Motor neuron (in vitro differentiated cells): ENCODE measurements around the gene UST. TPM values are rescaled to one million over a fixed set of nuclear protein-coding genes. Genes with fewer than 3 reads are reported as not detected.

Experiments used
- ATAC-seq, 8 experiments: fragments of 200-7000 bp; cut with Tn5 transposase; replicated peaks in 6 of 8; 2 replicates each; pipeline ENCODE4 v1.8.0; 2021; ENCODE audit warnings: mild to moderate bottlenecking in 8 of 8, moderate library complexity in 8 of 8
- H3K27ac ChIP-seq, 2 donors: fragments of 250-450 bp; sonication (Bioruptor Pico); 2 replicates each; pipeline ENCODE4 v1.9.0; 2021; ENCODE audit warnings: antibody characterized with exemption in 2 of 2, mild to moderate bottlenecking in 2 of 2, moderate library complexity in 1 of 2
- H3K4me1 ChIP-seq, 2 donors: fragments of 250-450 bp; sonication (Bioruptor Pico); replicated peaks in 1 of 2; 2 replicates each; pipeline ENCODE4 v1.6.1; 2021; ENCODE audit warnings: antibody characterized with exemption in 2 of 2, mild to moderate bottlenecking in 2 of 2, moderate library complexity in 1 of 2
- H3K4me3 ChIP-seq, 5 donors: fragments of 250-450 bp; sonication (Bioruptor Pico); 2 replicates each; pipeline ENCODE4 v1.9.0; 2021; ENCODE audit warnings: antibody characterized with exemption in 5 of 5, mild to moderate bottlenecking in 5 of 5, moderate library complexity in 4 of 5
- WGBS, 10 experiments: fragments of 450-650 bp; shearing (Covaris generic); methylation state at CpG; one replicate each; pipeline ENCODE4 v1.0.0; 2022; 5-methylcytosine and 5-hydroxymethylcytosine counted together
- in situ Hi-C, 9 experiments: fragments of 400-800 bp; cut with MboI; loops; one replicate each; pipeline ENCODE4 v1.15.0; 2021; ENCODE audit warnings: low sequenced_read_pairs in 9 of 9, low pct_unique_long_range_greater_than_20kb in 2 of 9; ENCODE audit not compliant: unreplicated experiment in 9 of 9
- total RNA-seq, 8 experiments: library from RNA; unstranded; fragments of 300-600 nt; gene quantifications; 2 replicates each; pipeline versions ENCODE4 v1.2.3 to v1.2.4, GENCODE V29; 2022

UST gene
- total RNA-seq, 8 experiments from 2014 or later: 5.2 to 22.9 (median 7.8) TPM

GRCh38 chr6:148980234-148980633 lies 233.4 kb downstream of the UST start:
- 35 to 100% (median 80%) methylated on average over 1 to 3 of the region's 3 CpGs; no CpG with 5 or more reads in 1 of the 10 experiments for WGBS, 10 experiments
- in situ Hi-C loops: no loop called here
- Histone ChIP-seq H3K4me3 (no peak overlapping the region), H3K27ac (no peak overlapping the region), H3K4me1 (no peaks in the 10 kb centered on the region)
- ATAC-seq: no peak

- no peak overlapping the region for H3K27ac ChIP-seq
- WGBS, 10 experiments: 0 to 94% (median 73%) methylated on average over 1 to 3 of the region's 3 CpGs; no CpG with 5 or more reads in 1 of the 10 experiments
- H3K4me3 ChIP-seq: no peak overlapping the region
- no peaks in the 10 kb centered on the region for H3K4me1 ChIP-seq
- ATAC-seq: peak in 3 of 8 experiments; percentile 13 to 80 (median 58)
- in situ Hi-C loops: no loop called here
These were observed 234.7 kb downstream of the UST start for GRCh38 chr6:148981515-148981914.

GRCh38 chr6:148983101-148983761 lies 236.4 kb downstream of the UST start:
- Histone ChIP-seq H3K4me1 (no peaks in the 10 kb centered on the region), H3K27ac (no peak overlapping the region), H3K4me3 (no peak overlapping the region)
- in situ Hi-C loops: no loop called here
- ATAC-seq: no peak
- WGBS, 10 experiments: 71 to 95% (median 88%) methylated on average over 5 to 9 of the region's 9 CpGs

GRCh38 chr6:148983966-148984365 lies 237.1 kb downstream of the UST start:
- peak in 3 of 8 experiments; percentile 22 to 82 (median 43) for ATAC-seq
- no peak overlapping the region for H3K27ac ChIP-seq
- H3K4me3 ChIP-seq: no peak overlapping the region
- WGBS, 10 experiments: 0 to 100% (median 78%) methylated on average over 1 to 2 of the region's 2 CpGs; no CpG with 5 or more reads in 1 of the 10 experiments
- no peaks in the 10 kb centered on the region for H3K4me1 ChIP-seq
- in situ Hi-C loops: no loop called here

GRCh38 chr6:148984531-148985056 lies 237.8 kb downstream of the UST start:
- H3K4me3 ChIP-seq: no peak overlapping the region
- no peak overlapping the region for H3K27ac ChIP-seq
- in situ Hi-C loops: no loop called here
- 60 to 100% (median 98%) methylated on average over 1 to 4 of the region's 4 CpGs; no CpG with 5 or more reads in 1 of the 10 experiments for WGBS, 10 experiments
- peak in 1 of 8 experiments; percentile 48 for ATAC-seq
- no peaks in the 10 kb centered on the region for H3K4me1 ChIP-seq

GRCh38 chr6:148985499-148985898 lies 238.7 kb downstream of the UST start:
- no peak for ATAC-seq
- Histone ChIP-seq H3K4me3 (no peak overlapping the region), H3K4me1 (no peaks in the 10 kb centered on the region), H3K27ac (no peak overlapping the region)
- in situ Hi-C loops: no loop called here
- 90 to 100% (median 97%) methylated on average over 1 to 4 of the region's 4 CpGs; no CpG with 5 or more reads in 2 of the 10 experiments for WGBS, 10 experiments

- Histone ChIP-seq H3K27ac (no peak overlapping the region), H3K4me1 (no peaks in the 10 kb centered on the region), H3K4me3 (no peak overlapping the region)
- WGBS, 10 experiments: 71 to 100% (median 93%) methylated on average over 1 to 3 of the region's 3 CpGs
- no peak for ATAC-seq
- in situ Hi-C loops: no loop called here
These were observed 239.8 kb downstream of the UST start for GRCh38 chr6:148986608-148987007.

- 32 to 100% (median 75%) methylated on average over 1 to 3 of the region's 3 CpGs; no CpG with 5 or more reads in 3 of the 10 experiments for WGBS, 10 experiments
- peak in 2 of 8 experiments; percentile 23 to 58 for ATAC-seq
- Histone ChIP-seq H3K27ac (no peak overlapping the region), H3K4me1 (no peaks in the 10 kb centered on the region), H3K4me3 (no peak overlapping the region)
- in situ Hi-C loops: no loop called here
These were observed 241.2 kb downstream of the UST start for GRCh38 chr6:148987982-148988381.

- WGBS, 10 experiments: 0 to 88% (median 29%) methylated on average over 1 of the region's 1 CpG; no CpG with 5 or more reads in 2 of the 10 experiments
- Histone ChIP-seq H3K4me1 (no peaks in the 10 kb centered on the region), H3K4me3 (no peak overlapping the region), H3K27ac (no peak overlapping the region)
- in situ Hi-C loops: no loop called here
- no peak for ATAC-seq
These were observed 242.8 kb downstream of the UST start for GRCh38 chr6:148989585-148989984.

GRCh38 chr6:148990403-148990802 lies 243.6 kb downstream of the UST start:
- WGBS, 10 experiments: 76 to 100% (median 82%) methylated on average over 1 to 6 of the region's 6 CpGs
- H3K4me3 ChIP-seq: no peak overlapping the region
- in situ Hi-C loops: no loop called here
- no peaks in the 10 kb centered on the region for H3K4me1 ChIP-seq
- no peak for ATAC-seq
- no peak overlapping the region for H3K27ac ChIP-seq

- Histone ChIP-seq H3K4me1 (no peaks in the 10 kb centered on the region), H3K27ac (no peak overlapping the region), H3K4me3 (no peak overlapping the region)
- ATAC-seq: no peak
- in situ Hi-C loops: no loop called here
- WGBS, 10 experiments: 50 to 100% (median 78%) methylated on average over 1 of the region's 1 CpG; no CpG with 5 or more reads in 3 of the 10 experiments
These were observed 250.0 kb downstream of the UST start for GRCh38 chr6:148996815-148997214.

GRCh38 chr6:148997865-148998264 lies 251.0 kb downstream of the UST start:
- in situ Hi-C loops: no loop called here
- no peak overlapping the region for H3K4me3 ChIP-seq
- ATAC-seq: no peak
- no peak overlapping the region for H3K27ac ChIP-seq
- H3K4me1 ChIP-seq: no peaks in the 10 kb centered on the region
- 31 to 100% (median 86%) methylated on average over 2 to 3 of the region's 3 CpGs for WGBS, 10 experiments

- ATAC-seq: peak in 1 of 8 experiments; percentile 46
- Histone ChIP-seq H3K4me1 (no peaks in the 10 kb centered on the region), H3K27ac (no peak overlapping the region), H3K4me3 (no peak overlapping the region)
- WGBS, 10 experiments: 50 to 97% (median 83%) methylated on average over 1 to 4 of the region's 4 CpGs; no CpG with 5 or more reads in 2 of the 10 experiments
- in situ Hi-C loops: no loop called here
These were observed 251.9 kb downstream of the UST start for GRCh38 chr6:148998704-148999103.

- Histone ChIP-seq H3K4me3 (no peak overlapping the region), H3K27ac (no peak overlapping the region), H3K4me1 (no peaks in the 10 kb centered on the region)
- in situ Hi-C loops: no loop called here
- 13 to 100% (median 40%) methylated on average over 1 of the region's 1 CpG; no CpG with 5 or more reads in 3 of the 10 experiments for WGBS, 10 experiments
- ATAC-seq: peak in 2 of 8 experiments; percentile 56 to 60
These were observed 252.7 kb downstream of the UST start for GRCh38 chr6:148999501-148999900.
